Activated naive CD8-positive, alpha-beta T cell (primary cell): ENCODE results near the gene SPATA2.
"Not testable (repeated sequence)": the region's sequence is repeated elsewhere in the genome, so short reads cannot be mapped to it uniquely, and the experiment has no call there.

Experiments used
- H3K27ac Mint-ChIP-seq: one replicate; pipeline ENCODE4 v1.8.0; 2021; ENCODE audit warnings: mixed read lengths
- H3K27me3 Mint-ChIP-seq: one replicate; pipeline ENCODE4 v1.8.0; 2021; ENCODE audit warnings: mixed read lengths
- H3K36me3 Mint-ChIP-seq: one replicate; pipeline ENCODE4 v1.8.0; 2021; ENCODE audit warnings: mixed read lengths
- H3K4me1 Mint-ChIP-seq: one replicate; pipeline ENCODE4 v1.8.0; 2021; ENCODE audit warnings: low read depth, mixed read lengths
- H3K4me3 Mint-ChIP-seq: one replicate; pipeline ENCODE4 v1.8.0; 2021; ENCODE audit warnings: mild to moderate bottlenecking, mixed read lengths
- H3K9me3 Mint-ChIP-seq: one replicate; pipeline ENCODE4 v1.8.0; 2021; ENCODE audit warnings: low read depth, mixed read lengths

The SPATA2 gene

DNA sequence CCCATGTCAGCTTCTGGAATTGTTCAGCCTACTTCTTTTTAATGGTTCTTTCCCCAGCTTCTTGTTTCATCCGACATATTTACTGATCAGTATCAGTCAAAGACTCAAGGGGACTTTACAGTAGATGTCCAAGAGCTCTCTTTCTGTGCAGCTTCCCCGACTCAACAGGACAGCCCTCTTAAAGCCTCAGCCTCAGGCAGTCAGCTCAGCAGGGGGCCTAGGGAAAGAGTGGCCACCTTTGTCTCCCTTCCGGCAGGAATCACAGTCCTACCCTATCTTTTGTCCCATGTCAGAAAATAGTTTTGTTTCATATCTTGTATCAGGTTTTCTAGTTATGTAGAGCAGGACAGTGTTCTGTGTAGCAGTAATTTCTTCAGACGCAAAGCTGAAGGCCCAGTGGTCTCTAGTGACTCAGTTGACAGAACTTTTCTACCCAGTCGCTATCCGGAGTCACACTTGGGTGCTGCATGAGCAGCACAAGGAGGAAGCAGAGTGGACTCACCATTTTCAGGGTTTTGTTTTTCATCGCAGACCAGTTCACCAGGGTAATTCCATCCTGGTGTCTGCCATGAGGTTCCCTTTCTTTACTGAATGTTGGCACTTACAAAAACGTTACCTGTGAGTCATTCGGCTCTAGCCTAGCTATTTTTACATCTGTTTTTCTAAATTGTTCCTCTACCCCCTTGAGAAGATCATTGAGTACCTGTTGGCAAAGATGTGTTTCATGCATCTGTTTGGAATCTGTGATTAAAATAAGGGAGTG, 47.7 kb downstream of the SPATA2 start:
- Mint-ChIP-seq H3K36me3 (peaks cover 15% of the 10 kb centered on the region), H3K4me3 (no peak overlapping the region), H3K9me3 (no peaks in the 10 kb centered on the region), H3K4me1 (no peaks in the 10 kb centered on the region), H3K27me3 (no peaks in the 10 kb centered on the region), H3K27ac (peak overlapping the region; percentile 10)

GRCh38 chr20:49866051-49866450, 49.3 kb downstream of the SPATA2 start:
- H3K27ac Mint-ChIP-seq, result no peak overlapping the region
- no peaks in the 10 kb centered on the region for H3K4me1 Mint-ChIP-seq
- H3K36me3 Mint-ChIP-seq, result peaks cover 15% of the 10 kb centered on the region

DNA sequence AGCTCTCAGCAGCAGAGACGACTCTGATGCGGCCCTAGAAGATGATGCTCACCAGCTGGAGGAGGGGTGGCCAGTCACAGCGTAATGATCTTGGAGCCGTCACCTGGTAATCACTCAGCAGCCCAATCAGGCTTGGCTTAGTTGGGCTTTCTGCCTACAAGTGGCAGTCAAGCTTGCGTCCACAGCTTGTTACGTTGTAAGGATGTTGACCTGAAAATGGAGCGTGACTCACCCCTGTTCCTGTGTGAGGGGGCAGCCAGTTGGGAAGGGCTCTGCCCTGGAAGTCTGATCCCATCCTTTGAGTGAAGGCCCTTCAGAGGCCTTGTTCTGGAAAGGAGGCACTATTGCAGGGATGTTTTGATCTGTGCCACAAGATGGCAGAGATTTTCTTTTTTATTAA, 49.8 kb downstream of the SPATA2 start:
- peaks cover 15% of the 10 kb centered on the region for H3K36me3 Mint-ChIP-seq
- H3K27ac Mint-ChIP-seq, result no peak overlapping the region
- H3K9me3 Mint-ChIP-seq, result no peaks in the 10 kb centered on the region
- no peak overlapping the region for H3K4me3 Mint-ChIP-seq
- no peaks in the 10 kb centered on the region for H3K27me3 Mint-ChIP-seq
- no peaks in the 10 kb centered on the region for H3K4me1 Mint-ChIP-seq

More at GRCh38 chr20:49866051-49866450, 49.3 kb downstream of the SPATA2 start:
- Mint-ChIP-seq H3K9me3 (no peaks in the 10 kb centered on the region), H3K4me3 (no peak overlapping the region), H3K27me3 (no peaks in the 10 kb centered on the region)

GRCh38 chr20:49863666-49864065, 51.7 kb downstream of the SPATA2 start:
- H3K36me3 Mint-ChIP-seq, result peaks cover 13% of the 10 kb centered on the region
- no peaks in the 10 kb centered on the region for H3K9me3 Mint-ChIP-seq
- H3K4me3 Mint-ChIP-seq, result no peak overlapping the region

GRCh38 chr20:49862607-49863200, 52.6 kb downstream of the SPATA2 start:
- Mint-ChIP-seq H3K27me3 (no peaks in the 10 kb centered on the region), H3K36me3 (peaks cover 13% of the 10 kb centered on the region), H3K4me1 (no peaks in the 10 kb centered on the region), H3K27ac (no peak overlapping the region), H3K9me3 (no peaks in the 10 kb centered on the region), H3K4me3 (no peak overlapping the region)

More at GRCh38 chr20:49863666-49864065, 51.7 kb downstream of the SPATA2 start:
- Mint-ChIP-seq H3K27me3 (no peaks in the 10 kb centered on the region), H3K4me1 (no peaks in the 10 kb centered on the region), H3K27ac (no peak overlapping the region)

DNA sequence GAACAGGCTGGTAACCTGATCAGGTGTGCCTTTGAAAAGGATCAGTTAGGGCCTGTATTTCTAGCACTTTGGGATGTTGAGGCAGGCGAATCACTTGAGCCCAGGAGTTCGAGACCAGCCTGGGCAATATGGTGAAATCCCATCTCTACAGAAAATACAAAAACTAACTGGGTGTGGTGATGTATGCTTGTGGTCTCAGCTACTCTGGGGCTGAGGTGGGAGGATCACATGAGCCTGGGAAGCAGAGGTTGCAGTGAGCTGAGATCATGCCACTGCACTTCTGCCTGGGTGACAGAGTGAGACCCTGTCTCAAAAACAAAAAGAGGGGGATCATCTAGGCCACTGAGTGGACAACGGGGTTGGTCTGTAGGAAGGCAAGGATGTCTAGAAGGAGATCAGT, 54.1 kb downstream of the SPATA2 start:
- H3K27me3 Mint-ChIP-seq, H3K36me3 Mint-ChIP-seq, H3K4me3 Mint-ChIP-seq, H3K4me1 Mint-ChIP-seq, H3K9me3 Mint-ChIP-seq: not testable (repeated sequence)
- peak overlapping the region; percentile 5 for H3K27ac Mint-ChIP-seq

DNA sequence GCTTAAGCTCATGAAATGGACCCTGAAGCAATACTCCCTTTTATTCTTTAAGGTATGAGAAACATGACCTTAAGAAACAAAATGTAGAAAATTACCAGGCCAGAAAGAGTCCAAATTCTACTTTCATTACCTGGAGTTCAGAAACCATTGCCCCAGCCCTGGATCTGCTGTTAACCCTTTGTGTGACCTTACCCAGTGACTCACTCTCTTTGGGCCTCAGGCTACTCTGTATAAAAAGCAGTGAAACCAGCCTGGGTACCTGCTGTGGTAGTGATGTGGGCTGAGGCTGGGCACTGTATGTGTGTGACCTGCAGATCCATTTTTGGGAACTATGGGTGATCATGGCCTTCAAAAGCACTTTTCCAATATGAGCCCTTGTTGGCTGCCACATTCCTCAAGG, 55.5 kb downstream of the SPATA2 start:
- no peaks in the 10 kb centered on the region for H3K9me3 Mint-ChIP-seq
- H3K27me3 Mint-ChIP-seq, result no peaks in the 10 kb centered on the region
- peaks cover 8% of the 10 kb centered on the region for H3K36me3 Mint-ChIP-seq
- no peak overlapping the region for H3K27ac Mint-ChIP-seq
- H3K4me1 Mint-ChIP-seq, result no peaks in the 10 kb centered on the region
- no peak overlapping the region for H3K4me3 Mint-ChIP-seq

DNA sequence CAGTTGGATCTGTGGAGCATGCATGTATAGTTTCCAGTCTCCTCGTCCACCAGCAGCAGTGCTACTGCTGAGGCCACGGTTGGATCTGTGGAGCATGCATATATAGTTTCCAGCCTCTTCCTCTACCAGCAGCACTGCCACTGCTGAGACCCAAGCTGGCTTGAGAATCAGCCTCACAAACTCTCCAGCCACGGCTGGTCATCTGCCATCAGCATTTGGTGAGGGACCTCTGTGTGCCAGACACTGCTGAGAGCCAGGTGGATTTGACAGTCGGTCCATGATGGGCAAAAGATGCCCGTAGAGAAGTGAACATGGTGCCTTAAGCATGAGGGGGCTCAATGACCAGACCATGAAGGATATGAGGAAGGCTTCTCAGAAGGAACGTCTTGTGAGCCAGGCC, 56.3 kb downstream of the SPATA2 start:
- Mint-ChIP-seq H3K27me3 (no peaks in the 10 kb centered on the region), H3K36me3 (peaks cover 2% of the 10 kb centered on the region), H3K27ac (no peak overlapping the region), H3K4me1 (no peaks in the 10 kb centered on the region), H3K9me3 (no peaks in the 10 kb centered on the region), H3K4me3 (no peak overlapping the region)

- Mint-ChIP-seq H3K4me1 (no peaks in the 10 kb centered on the region), H3K4me3 (no peak overlapping the region), H3K9me3 (no peaks in the 10 kb centered on the region), H3K36me3 (peaks cover 2% of the 10 kb centered on the region), H3K27ac (no peak overlapping the region), H3K27me3 (no peaks in the 10 kb centered on the region)
Measured at GRCh38 chr20:49858076-49858585, 57.2 kb downstream of the SPATA2 start.

DNA sequence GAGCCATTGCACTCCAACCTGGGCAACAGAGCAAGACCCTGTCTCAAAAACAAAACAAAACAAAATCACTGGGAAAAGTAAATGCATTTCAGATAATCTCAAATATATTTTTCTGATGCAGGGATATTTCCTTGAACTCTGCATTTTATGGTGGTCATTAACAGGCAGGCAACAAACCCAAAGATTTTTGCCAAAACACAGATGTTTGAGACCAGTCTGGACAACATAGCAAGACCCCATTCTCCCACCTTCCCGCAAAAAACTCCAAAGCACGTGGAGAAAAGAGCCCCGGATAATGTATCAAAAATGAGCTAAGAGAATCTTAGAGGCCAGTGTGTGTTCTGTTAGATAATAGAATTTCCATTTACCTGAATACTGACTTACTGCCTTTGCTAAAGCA, 58.4 kb downstream of the SPATA2 start:
- Mint-ChIP-seq H3K27ac (no peak overlapping the region), H3K4me1 (no peaks in the 10 kb centered on the region), H3K27me3 (no peaks in the 10 kb centered on the region), H3K36me3 (peaks cover 2% of the 10 kb centered on the region), H3K9me3 (no peaks in the 10 kb centered on the region), H3K4me3 (no peak overlapping the region)

DNA sequence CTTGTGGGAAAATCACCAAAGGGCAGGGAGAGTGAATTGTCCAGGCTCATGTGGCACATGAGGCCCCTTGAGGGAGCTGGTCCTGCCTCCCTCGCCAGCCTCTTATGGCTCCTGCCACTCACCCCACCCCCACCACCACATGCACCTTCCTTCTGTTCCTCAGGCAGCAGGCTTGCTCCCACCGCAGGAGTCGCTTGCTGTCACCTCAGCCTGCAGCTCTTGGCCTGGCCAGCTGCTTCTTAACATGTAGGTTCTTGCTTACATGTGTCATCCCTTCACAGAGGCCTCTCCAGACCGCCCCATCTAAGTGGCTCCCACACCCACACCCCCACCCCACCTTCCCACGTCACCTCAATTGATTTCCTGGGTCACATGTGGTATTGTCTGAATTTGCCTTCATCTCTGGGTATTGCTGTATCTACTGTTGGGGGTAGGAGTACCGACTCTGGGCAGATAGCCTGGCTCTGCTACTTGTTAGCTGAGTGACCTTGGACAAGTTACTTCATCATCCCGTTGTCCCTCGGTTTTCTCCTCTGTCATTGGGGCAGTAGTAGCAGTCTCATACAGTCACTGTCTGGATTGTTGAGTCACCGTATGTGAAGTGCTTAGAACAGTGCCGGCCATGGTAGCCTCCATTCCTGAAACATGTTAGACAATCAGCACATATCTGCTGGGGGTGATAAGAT, 61.0 kb downstream of the SPATA2 start:
- Mint-ChIP-seq H3K9me3 (no peaks in the 10 kb centered on the region), H3K27me3 (no peaks in the 10 kb centered on the region), H3K4me1 (peaks cover 4% of the 10 kb centered on the region), H3K4me3 (no peak overlapping the region), H3K36me3 (peaks cover 5% of the 10 kb centered on the region), H3K27ac (no peak overlapping the region)

- H3K27me3 Mint-ChIP-seq, result no peaks in the 10 kb centered on the region
- no peak overlapping the region for H3K27ac Mint-ChIP-seq
- H3K36me3 Mint-ChIP-seq, result peaks cover 6% of the 10 kb centered on the region
- H3K9me3 Mint-ChIP-seq, result no peaks in the 10 kb centered on the region
- no peak overlapping the region for H3K4me3 Mint-ChIP-seq
- H3K4me1 Mint-ChIP-seq, result peaks cover 4% of the 10 kb centered on the region
Measured at GRCh38 chr20:49853640-49854039, 61.7 kb downstream of the SPATA2 start.
